SK-N-SH treated with all-trans-retinoic acid at 6 μM for 48 hours (cell line): ENCODE results near the gene RFX4.

Experiments
- ATAC-seq: fragments of 200-7000 bp; cut with Tn5 transposase; 3 replicates; pipeline ENCODE4 v1.9.1; 2020; ENCODE audit warnings: mild to moderate bottlenecking, moderate library complexity
- ARNTL ChIP-seq: fragments of 450-650 bp; formaldehyde crosslinking; IDR thresholded peaks from 2 replicates; pipeline ENCODE4 v1.5.0; 2020; ENCODE audit warnings: low read depth, mild to moderate bottlenecking, moderate library complexity, borderline replicate concordance
- BACH2 ChIP-seq: fragments of 250-450 bp; sonication (Bioruptor Pico); IDR thresholded peaks from 2 replicates; pipeline ENCODE4 v1.9.0; 2021; ENCODE audit warnings: mild to moderate bottlenecking, borderline replicate concordance
- CSDC2 ChIP-seq: fragments of 250-450 bp; sonication (Bioruptor Pico); IDR thresholded peaks from 2 replicates; pipeline ENCODE4 v1.5.0; 2020; ENCODE audit warnings: mild to moderate bottlenecking, moderate library complexity
- ESRRG ChIP-seq: fragments of 250-450 bp; sonication (Bioruptor Pico); IDR thresholded peaks from 2 replicates; pipeline ENCODE4 v1.6.1; 2021; ENCODE audit warnings: mild to moderate bottlenecking
- GLIS3 ChIP-seq: fragments of 250-450 bp; sonication (Bioruptor Pico); IDR thresholded peaks from 2 replicates; pipeline ENCODE4 v1.5.0; 2020; ENCODE audit warnings: mild to moderate bottlenecking, moderate library complexity
- PPARA ChIP-seq: fragments of 250-450 bp; sonication (Bioruptor Pico); IDR thresholded peaks from 2 replicates; pipeline ENCODE4 v1.5.0; 2020; ENCODE audit warnings: mild to moderate bottlenecking, borderline replicate concordance
- RARB ChIP-seq: fragments of 250-450 bp; sonication (Bioruptor Pico); IDR thresholded peaks from 2 replicates; pipeline ENCODE4 v1.8.0; 2021; ENCODE audit warnings: mild to moderate bottlenecking, moderate library complexity
- SNAI2 ChIP-seq: fragments of 250-450 bp; sonication (Bioruptor Pico); IDR thresholded peaks from 2 replicates; pipeline ENCODE4 v1.5.0; 2020; ENCODE audit warnings: mild to moderate bottlenecking, moderate library complexity
- TCF4 ChIP-seq: fragments of 250-450 bp; sonication (Bioruptor Pico); IDR thresholded peaks from 2 replicates; pipeline ENCODE4 v1.8.0; 2021; ENCODE audit warnings: mild to moderate bottlenecking, moderate library complexity, borderline replicate concordance
- TOX ChIP-seq: fragments of 250-450 bp; sonication (Bioruptor Pico); IDR thresholded peaks from 2 replicates; pipeline ENCODE4 v1.8.0; 2021; ENCODE audit warnings: mild to moderate bottlenecking, moderate library complexity, borderline replicate concordance
- ZC3H10 ChIP-seq: fragments of 250-450 bp; sonication (Bioruptor Pico); IDR thresholded peaks from 2 replicates; pipeline ENCODE4 v1.5.1; 2021; ENCODE audit warnings: mild to moderate bottlenecking, moderate library complexity
- ZFP3 ChIP-seq: fragments of 250-450 bp; sonication (Bioruptor Pico); IDR thresholded peaks from 2 replicates; pipeline ENCODE4 v1.5.0; 2020; ENCODE audit warnings: mild to moderate bottlenecking, moderate library complexity
- ZFP30 ChIP-seq: fragments of 450-650 bp; formaldehyde crosslinking; IDR thresholded peaks from 2 replicates; pipeline ENCODE4 v1.5.0; 2022; ENCODE audit warnings: mild to moderate bottlenecking, moderate library complexity
- ZNF565 ChIP-seq: fragments of 450-650 bp; formaldehyde crosslinking; conservative IDR thresholded peaks from 2 replicates; pipeline ENCODE4 v1.5.0; 2020; ENCODE audit warnings: low read depth, mild to moderate bottlenecking, moderate library complexity
- ZNF70 ChIP-seq: fragments of 450-650 bp; formaldehyde crosslinking; IDR thresholded peaks from 2 replicates; pipeline ENCODE4 v1.5.0; 2020; ENCODE audit warnings: mild to moderate bottlenecking, moderate library complexity
- ZNF8 ChIP-seq: fragments of 450-650 bp; formaldehyde crosslinking; IDR thresholded peaks from 2 replicates; pipeline ENCODE4 v1.5.0; 2020; ENCODE audit warnings: mild to moderate bottlenecking, moderate library complexity
- TF ChIP-seq, protein P1 (sequence below): fragments of 250-450 bp; sonication (Bioruptor Pico); IDR thresholded peaks from 2 replicates; pipeline ENCODE4 v1.5.0; 2020; ENCODE audit warnings: mild to moderate bottlenecking, moderate library complexity
- TF ChIP-seq, protein P2 (sequence below): fragments of 250-450 bp; sonication (Bioruptor Pico); IDR thresholded peaks from 2 replicates; pipeline ENCODE4 v1.8.0; 2020; ENCODE audit warnings: mild to moderate bottlenecking, moderate library complexity, borderline replicate concordance
- TF ChIP-seq, protein P3 (sequence below): fragments of 250-450 bp; sonication (Bioruptor Pico); IDR thresholded peaks from 2 replicates; pipeline ENCODE4 v1.5.1; 2021; ENCODE audit warnings: mild to moderate bottlenecking, moderate library complexity
- TF ChIP-seq, protein P4 (sequence below): fragments of 250-450 bp; sonication (Bioruptor Pico); IDR thresholded peaks from 2 replicates; pipeline ENCODE4 v1.8.0; 2021; ENCODE audit warnings: low read depth, mild to moderate bottlenecking, moderate library complexity, borderline replicate concordance
- TF ChIP-seq, protein P5 (sequence below): fragments of 250-450 bp; sonication (Bioruptor Pico); IDR thresholded peaks from 2 replicates; pipeline ENCODE4 v1.5.1; 2020; ENCODE audit warnings: low read depth, mild to moderate bottlenecking, moderate library complexity

The RFX4 gene

DNA sequence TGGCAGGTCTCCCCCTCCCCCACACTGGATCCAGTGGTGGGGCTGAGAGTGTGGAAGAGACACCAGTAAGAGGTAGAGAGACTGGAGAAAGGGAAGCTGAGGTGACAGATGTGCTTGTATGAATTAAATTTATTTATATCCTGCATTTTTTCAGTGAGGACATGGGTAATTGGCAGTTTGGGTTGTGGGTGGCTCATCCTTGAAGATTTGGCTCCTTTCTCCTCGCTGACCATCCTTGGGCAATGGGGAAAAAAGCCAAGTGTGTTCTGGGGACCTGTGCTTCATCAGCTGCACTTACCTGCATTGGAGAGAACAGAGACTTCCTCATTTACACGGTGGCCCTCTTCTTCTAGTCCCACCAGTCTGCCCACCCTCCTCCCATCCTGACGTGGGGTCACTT lies 86.4 kb downstream of the RFX4 start:
- TF ChIP-seq ARNTL (CRISPR knock-in tag) (no peak), ESRRG (CRISPR knock-in tag) (no peak), TCF4 (CRISPR knock-in tag) (no peak), ZNF70 (CRISPR knock-in tag) (no peak), TOX (no peak), ZNF8 (no peak), ZFP3 (CRISPR knock-in tag) (no peak)
- TF ChIP-seq, protein P1, sequence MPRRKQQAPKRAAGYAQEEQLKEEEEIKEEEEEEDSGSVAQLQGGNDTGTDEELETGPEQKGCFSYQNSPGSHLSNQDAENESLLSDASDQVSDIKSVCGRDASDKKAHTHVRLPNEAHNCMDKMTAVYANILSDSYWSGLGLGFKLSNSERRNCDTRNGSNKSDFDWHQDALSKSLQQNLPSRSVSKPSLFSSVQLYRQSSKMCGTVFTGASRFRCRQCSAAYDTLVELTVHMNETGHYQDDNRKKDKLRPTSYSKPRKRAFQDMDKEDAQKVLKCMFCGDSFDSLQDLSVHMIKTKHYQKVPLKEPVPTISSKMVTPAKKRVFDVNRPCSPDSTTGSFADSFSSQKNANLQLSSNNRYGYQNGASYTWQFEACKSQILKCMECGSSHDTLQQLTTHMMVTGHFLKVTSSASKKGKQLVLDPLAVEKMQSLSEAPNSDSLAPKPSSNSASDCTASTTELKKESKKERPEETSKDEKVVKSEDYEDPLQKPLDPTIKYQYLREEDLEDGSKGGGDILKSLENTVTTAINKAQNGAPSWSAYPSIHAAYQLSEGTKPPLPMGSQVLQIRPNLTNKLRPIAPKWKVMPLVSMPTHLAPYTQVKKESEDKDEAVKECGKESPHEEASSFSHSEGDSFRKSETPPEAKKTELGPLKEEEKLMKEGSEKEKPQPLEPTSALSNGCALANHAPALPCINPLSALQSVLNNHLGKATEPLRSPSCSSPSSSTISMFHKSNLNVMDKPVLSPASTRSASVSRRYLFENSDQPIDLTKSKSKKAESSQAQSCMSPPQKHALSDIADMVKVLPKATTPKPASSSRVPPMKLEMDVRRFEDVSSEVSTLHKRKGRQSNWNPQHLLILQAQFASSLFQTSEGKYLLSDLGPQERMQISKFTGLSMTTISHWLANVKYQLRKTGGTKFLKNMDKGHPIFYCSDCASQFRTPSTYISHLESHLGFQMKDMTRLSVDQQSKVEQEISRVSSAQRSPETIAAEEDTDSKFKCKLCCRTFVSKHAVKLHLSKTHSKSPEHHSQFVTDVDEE (CRISPR knock-in tag), result no peak
- TF ChIP-seq, all 23 proteins: peak for 0
- no peak for ATAC-seq

DNA sequence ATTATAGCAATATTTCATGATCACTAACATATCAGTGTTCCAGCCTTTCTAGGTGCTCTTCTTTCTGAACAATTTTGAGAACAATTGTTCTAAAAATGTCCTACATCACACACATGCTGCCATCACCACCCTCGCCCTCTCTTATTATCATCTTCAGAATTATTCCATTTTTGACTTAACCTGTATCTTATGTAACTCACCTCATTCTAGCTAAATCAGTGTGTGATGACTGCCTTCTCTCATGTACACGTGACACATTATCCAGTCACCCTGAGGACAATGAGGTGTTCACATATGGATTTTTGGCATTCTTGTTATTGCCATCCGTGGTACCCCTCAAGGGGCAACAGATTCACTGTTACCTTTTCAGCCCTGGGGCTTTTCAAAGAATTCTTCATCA lies 87.3 kb downstream of the RFX4 start:
- TF ChIP-seq, protein P2, sequence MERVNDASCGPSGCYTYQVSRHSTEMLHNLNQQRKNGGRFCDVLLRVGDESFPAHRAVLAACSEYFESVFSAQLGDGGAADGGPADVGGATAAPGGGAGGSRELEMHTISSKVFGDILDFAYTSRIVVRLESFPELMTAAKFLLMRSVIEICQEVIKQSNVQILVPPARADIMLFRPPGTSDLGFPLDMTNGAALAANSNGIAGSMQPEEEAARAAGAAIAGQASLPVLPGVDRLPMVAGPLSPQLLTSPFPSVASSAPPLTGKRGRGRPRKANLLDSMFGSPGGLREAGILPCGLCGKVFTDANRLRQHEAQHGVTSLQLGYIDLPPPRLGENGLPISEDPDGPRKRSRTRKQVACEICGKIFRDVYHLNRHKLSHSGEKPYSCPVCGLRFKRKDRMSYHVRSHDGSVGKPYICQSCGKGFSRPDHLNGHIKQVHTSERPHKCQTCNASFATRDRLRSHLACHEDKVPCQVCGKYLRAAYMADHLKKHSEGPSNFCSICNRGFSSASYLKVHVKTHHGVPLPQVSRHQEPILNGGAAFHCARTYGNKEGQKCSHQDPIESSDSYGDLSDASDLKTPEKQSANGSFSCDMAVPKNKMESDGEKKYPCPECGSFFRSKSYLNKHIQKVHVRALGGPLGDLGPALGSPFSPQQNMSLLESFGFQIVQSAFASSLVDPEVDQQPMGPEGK, result no peak
- TF ChIP-seq PPARA (CRISPR knock-in tag) (no peak), RARB (CRISPR knock-in tag) (no peak), TCF4 (CRISPR knock-in tag) (no peak), ARNTL (CRISPR knock-in tag) (no peak), TOX (no peak), SNAI2 (CRISPR knock-in tag) (no peak), ZC3H10 (CRISPR knock-in tag) (no peak), BACH2 (CRISPR knock-in tag) (no peak), ZNF565 (no peak), CSDC2 (CRISPR knock-in tag) (no peak), ESRRG (CRISPR knock-in tag) (no peak), ZNF8 (no peak)
- TF ChIP-seq, protein P3, sequence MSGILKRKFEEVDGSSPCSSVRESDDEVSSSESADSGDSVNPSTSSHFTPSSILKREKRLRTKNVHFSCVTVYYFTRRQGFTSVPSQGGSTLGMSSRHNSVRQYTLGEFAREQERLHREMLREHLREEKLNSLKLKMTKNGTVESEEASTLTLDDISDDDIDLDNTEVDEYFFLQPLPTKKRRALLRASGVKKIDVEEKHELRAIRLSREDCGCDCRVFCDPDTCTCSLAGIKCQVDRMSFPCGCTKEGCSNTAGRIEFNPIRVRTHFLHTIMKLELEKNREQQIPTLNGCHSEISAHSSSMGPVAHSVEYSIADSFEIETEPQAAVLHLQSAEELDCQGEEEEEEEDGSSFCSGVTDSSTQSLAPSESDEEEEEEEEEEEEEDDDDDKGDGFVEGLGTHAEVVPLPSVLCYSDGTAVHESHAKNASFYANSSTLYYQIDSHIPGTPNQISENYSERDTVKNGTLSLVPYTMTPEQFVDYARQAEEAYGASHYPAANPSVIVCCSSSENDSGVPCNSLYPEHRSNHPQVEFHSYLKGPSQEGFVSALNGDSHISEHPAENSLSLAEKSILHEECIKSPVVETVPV (CRISPR knock-in tag), result no peak
- TF ChIP-seq, protein P4, sequence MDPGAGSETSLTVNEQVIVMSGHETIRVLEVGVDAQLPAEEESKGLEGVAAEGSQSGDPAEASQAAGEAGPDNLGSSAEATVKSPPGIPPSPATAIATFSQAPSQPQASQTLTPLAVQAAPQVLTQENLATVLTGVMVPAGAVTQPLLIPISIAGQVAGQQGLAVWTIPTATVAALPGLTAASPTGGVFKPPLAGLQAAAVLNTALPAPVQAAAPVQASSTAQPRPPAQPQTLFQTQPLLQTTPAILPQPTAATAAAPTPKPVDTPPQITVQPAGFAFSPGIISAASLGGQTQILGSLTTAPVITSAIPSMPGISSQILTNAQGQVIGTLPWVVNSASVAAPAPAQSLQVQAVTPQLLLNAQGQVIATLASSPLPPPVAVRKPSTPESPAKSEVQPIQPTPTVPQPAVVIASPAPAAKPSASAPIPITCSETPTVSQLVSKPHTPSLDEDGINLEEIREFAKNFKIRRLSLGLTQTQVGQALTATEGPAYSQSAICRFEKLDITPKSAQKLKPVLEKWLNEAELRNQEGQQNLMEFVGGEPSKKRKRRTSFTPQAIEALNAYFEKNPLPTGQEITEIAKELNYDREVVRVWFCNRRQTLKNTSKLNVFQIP (CRISPR knock-in tag), result no peak
- no peak for ATAC-seq

DNA sequence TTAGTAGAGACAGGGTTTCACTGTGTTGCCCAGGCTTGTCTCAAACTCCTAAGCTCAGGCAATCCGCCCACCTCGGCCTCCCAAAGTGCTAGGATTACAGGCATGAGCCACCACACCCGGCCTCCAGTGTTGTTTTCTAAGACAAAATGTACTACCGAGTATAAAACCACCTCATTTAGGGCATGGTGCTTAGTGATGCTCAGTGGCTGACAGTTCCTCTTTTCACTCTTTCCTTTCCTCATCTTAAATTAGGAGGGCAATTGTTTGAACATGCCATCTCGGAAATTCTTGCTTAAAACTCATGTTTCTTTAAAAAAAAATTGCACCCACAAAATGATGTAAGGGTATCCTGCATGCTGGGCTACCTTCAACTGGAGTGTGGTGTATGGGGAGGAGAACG lies 89.0 kb downstream of the RFX4 start:
- ATAC-seq, result no peak
- TF ChIP-seq RARB (CRISPR knock-in tag), result no peak
- no peak for TF ChIP-seq GLIS3 (CRISPR knock-in tag)
- TF ChIP-seq ESRRG (CRISPR knock-in tag), result no peak
- TF ChIP-seq SNAI2 (CRISPR knock-in tag), result no peak
- no peak for TF ChIP-seq ARNTL (CRISPR knock-in tag)
- no peak for TF ChIP-seq CSDC2 (CRISPR knock-in tag)
- no peak for TF ChIP-seq TCF4 (CRISPR knock-in tag)
- no peak for TF ChIP-seq TOX
- TF ChIP-seq, protein P3 (CRISPR knock-in tag), result no peak
- TF ChIP-seq, protein P5, sequence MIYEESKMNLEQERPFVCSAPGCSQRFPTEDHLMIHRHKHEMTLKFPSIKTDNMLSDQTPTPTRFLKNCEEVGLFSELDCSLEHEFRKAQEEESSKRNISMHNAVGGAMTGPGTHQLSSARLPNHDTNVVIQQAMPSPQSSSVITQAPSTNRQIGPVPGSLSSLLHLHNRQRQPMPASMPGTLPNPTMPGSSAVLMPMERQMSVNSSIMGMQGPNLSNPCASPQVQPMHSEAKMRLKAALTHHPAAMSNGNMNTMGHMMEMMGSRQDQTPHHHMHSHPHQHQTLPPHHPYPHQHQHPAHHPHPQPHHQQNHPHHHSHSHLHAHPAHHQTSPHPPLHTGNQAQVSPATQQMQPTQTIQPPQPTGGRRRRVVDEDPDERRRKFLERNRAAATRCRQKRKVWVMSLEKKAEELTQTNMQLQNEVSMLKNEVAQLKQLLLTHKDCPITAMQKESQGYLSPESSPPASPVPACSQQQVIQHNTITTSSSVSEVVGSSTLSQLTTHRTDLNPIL (CRISPR knock-in tag), result no peak
- no peak for TF ChIP-seq ZNF70 (CRISPR knock-in tag)
- no peak for TF ChIP-seq ZFP3 (CRISPR knock-in tag)
- no peak for TF ChIP-seq PPARA (CRISPR knock-in tag)
- TF ChIP-seq ZC3H10 (CRISPR knock-in tag), result no peak
- no peak for TF ChIP-seq ZFP30 (CRISPR knock-in tag)
- TF ChIP-seq, protein P1 (CRISPR knock-in tag), result no peak
- TF ChIP-seq, protein P2, result no peak
